PC-9 (cell line): Measurements from ENCODE around the gene RBM38. TPM values are rescaled to one million over a fixed set of nuclear protein-coding genes. Genes with fewer than 3 reads are reported as not detected.

Experiments used
- BruUV-seq: library from RNA; stranded (reverse); fragments of 400-500 nt; replicated peaks from 2 replicates; lab custom pipeline; 2021; lab: Mats Ljungman, UMichigan
- CTCF ChIA-PET: fragments of 300-600 bp; sonication (Branson Sonifier 250); formaldehyde crosslinking; loops from one replicate; lab custom pipeline; 2022; ENCODE audit warnings: antibody characterized with exemption; lab: Charles Lee
- POLR2A ChIA-PET: fragments of 300-600 bp; sonication (Branson Sonifier 250); formaldehyde crosslinking; loops from one replicate; lab custom pipeline; 2022; ENCODE audit warnings: antibody characterized with exemption; ENCODE audit not compliant: unreplicated experiment; lab: Charles Lee
- DNase-seq, 2 experiments: peaks; one replicate each; pipeline versions ENCODE4 v3.0.0 to v3.0.0-alpha.2; 2015 to 2022; ENCODE audit warnings: mixed read lengths in 1 of 2
- H2AFZ ChIP-seq: fragments of 200-600 bp; sonication (generic); 2 replicates; pipeline ENCODE4 v1.8.1; 2017; ENCODE audit warnings: antibody characterized with exemption
- H3F3A ChIP-seq: fragments of 200-600 bp; sonication (generic); 2 replicates; pipeline ENCODE4 v1.8.1; 2017; ENCODE audit warnings: antibody characterized with exemption, mild to moderate bottlenecking, low read depth; ENCODE audit not compliant: insufficient read depth
- H3K27ac ChIP-seq: fragments of 200-600 bp; sonication (generic); 2 replicates; pipeline ENCODE4 v1.6.1; 2016; ENCODE audit warnings: mixed run types
- H3K27me3 ChIP-seq: fragments of 200-600 bp; sonication (generic); 2 replicates; pipeline ENCODE4 v1.6.1; 2016; ENCODE audit warnings: low read depth, mixed run types; ENCODE audit not compliant: insufficient read depth
- H3K36me3 ChIP-seq: fragments of 200-600 bp; sonication (generic); 2 replicates; pipeline ENCODE4 v1.6.1; 2016; ENCODE audit warnings: low read depth, mixed run types
- H3K4me1 ChIP-seq: fragments of 200-600 bp; sonication (generic); replicated peaks from 2 replicates; pipeline ENCODE4 v1.6.1; 2016; ENCODE audit warnings: mixed run types; ENCODE audit not compliant: insufficient read depth
- H3K4me2 ChIP-seq: fragments of 200-600 bp; sonication (generic); 2 replicates; pipeline ENCODE4 v1.6.1; 2017; ENCODE audit warnings: mixed run types
- H3K4me3 ChIP-seq: fragments of 200-600 bp; sonication (generic); 2 replicates; pipeline ENCODE4 v1.6.1; 2016; ENCODE audit warnings: mixed run types
- H3K79me2 ChIP-seq: fragments of 200-600 bp; sonication (generic); 2 replicates; pipeline ENCODE4 v1.6.1; 2017; ENCODE audit warnings: low read depth, mixed run types
- H3K9me2 ChIP-seq: fragments of 200-600 bp; sonication (generic); 2 replicates; pipeline ENCODE4 v1.8.1; 2017; ENCODE audit warnings: mild to moderate bottlenecking; ENCODE audit not compliant: insufficient read depth
- H3K9me3 ChIP-seq: fragments of 200-600 bp; sonication (generic); 2 replicates; pipeline ENCODE4 v1.8.1; 2016; ENCODE audit warnings: low read depth; ENCODE audit not compliant: insufficient read depth
- H4K20me1 ChIP-seq: fragments of 200-600 bp; sonication (generic); 2 replicates; pipeline ENCODE4 v1.8.1; 2017; ENCODE audit not compliant: insufficient read depth
- EZH2 ChIP-seq: fragments of 200-600 bp; sonication (generic); IDR thresholded peaks from 2 replicates; pipeline ENCODE4 v1.8.0; 2017; ENCODE audit warnings: antibody characterized with exemption, low read depth
- intact Hi-C: fragments of 100-400 bp; cut with micrococcal nuclease; formaldehyde crosslinking; loops from one replicate; pipeline ENCODE4 v1.10.0; 2022; ENCODE audit not compliant: unreplicated experiment
- total RNA-seq: library from RNA; stranded (reverse); gene quantifications from 2 replicates; pipeline ENCODE4 v1.2.3, GENCODE V29; 2021
- TF ChIP-seq, protein P1 (sequence below): fragments of 200-600 bp; sonication (generic); conservative IDR thresholded peaks from 2 replicates; pipeline ENCODE4 v1.6.1; 2017; ENCODE audit warnings: mixed run types, antibody characterized with exemption, mild to moderate bottlenecking, moderate library complexity

Gene RBM38
- total RNA-seq, 1 experiment from 2014 or later: 25.6 TPM

- Histone ChIP-seq H4K20me1 (peaks cover 15% of the 10 kb centered on the region; the same call in 1 of the 2 replicates), H3K27ac (no peak overlapping the region), H3K4me2 (no peak overlapping the region), H3K36me3 (peaks cover 24% of the 10 kb centered on the region), H3K79me2 (no peaks in the 10 kb centered on the region), H3K9me3 (no peaks in the 10 kb centered on the region), H3K9me2 (no peaks in the 10 kb centered on the region), H3K4me3 (no peak overlapping the region), H3F3A (peaks cover 26% of the 10 kb centered on the region), H3K4me1 (no peaks in the 10 kb centered on the region), H3K27me3 (no peaks in the 10 kb centered on the region), H2AFZ (no peak overlapping the region)
- no TSS peak for BruUV-seq
- ChIA-PET POLR2A (no interaction called here), CTCF (no interaction called here)
- intact Hi-C loops: no loop called here
- no peak for DNase-seq
- TF ChIP-seq, protein P1, sequence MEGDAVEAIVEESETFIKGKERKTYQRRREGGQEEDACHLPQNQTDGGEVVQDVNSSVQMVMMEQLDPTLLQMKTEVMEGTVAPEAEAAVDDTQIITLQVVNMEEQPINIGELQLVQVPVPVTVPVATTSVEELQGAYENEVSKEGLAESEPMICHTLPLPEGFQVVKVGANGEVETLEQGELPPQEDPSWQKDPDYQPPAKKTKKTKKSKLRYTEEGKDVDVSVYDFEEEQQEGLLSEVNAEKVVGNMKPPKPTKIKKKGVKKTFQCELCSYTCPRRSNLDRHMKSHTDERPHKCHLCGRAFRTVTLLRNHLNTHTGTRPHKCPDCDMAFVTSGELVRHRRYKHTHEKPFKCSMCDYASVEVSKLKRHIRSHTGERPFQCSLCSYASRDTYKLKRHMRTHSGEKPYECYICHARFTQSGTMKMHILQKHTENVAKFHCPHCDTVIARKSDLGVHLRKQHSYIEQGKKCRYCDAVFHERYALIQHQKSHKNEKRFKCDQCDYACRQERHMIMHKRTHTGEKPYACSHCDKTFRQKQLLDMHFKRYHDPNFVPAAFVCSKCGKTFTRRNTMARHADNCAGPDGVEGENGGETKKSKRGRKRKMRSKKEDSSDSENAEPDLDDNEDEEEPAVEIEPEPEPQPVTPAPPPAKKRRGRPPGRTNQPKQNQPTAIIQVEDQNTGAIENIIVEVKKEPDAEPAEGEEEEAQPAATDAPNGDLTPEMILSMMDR: no peak
- no peak for TF ChIP-seq EZH2
Measured at GRCh38 chr20:57378646-57379262, 12.4 kb upstream of the RBM38 start.

DNA sequence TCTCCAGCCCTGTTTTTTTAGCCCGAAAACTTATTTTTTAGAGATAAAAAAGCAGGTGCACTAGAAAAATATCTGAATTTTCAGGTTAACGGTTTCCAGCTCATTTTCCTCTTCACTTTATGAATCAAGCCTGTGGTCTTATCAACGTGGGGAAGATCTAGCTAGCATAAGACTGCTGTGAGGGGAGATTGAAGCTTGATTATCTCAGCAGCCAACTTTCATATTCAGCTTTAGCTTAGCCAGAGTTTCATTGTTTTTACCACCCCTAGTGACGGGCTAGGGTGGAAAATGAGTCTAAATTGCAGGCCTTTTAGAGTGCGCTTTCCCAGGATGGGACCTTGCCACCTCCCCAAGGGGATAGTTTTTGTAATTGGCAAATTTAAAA is 11.9 kb upstream of the RBM38 start:
- H4K20me1 ChIP-seq: peaks cover 15% of the 10 kb centered on the region; the same call in 1 of the 2 replicates
- H2AFZ ChIP-seq: no peak overlapping the region
- DNase-seq: no peak
- no peaks in the 10 kb centered on the region for H3K4me1 ChIP-seq
- H3K79me2 ChIP-seq: no peaks in the 10 kb centered on the region
- no peak overlapping the region for H3K4me2 ChIP-seq
- POLR2A ChIA-PET: no interaction called here
- TF ChIP-seq EZH2: no peak
- TF ChIP-seq, protein P1: no peak
- H3F3A ChIP-seq: peaks cover 25% of the 10 kb centered on the region
- no peaks in the 10 kb centered on the region for H3K9me3 ChIP-seq
- intact Hi-C loops: no loop called here
- no peaks in the 10 kb centered on the region for H3K27me3 ChIP-seq
- no peak overlapping the region for H3K27ac ChIP-seq
- peaks cover 21% of the 10 kb centered on the region; the same call in 1 of the 2 replicates for H3K36me3 ChIP-seq
- CTCF ChIA-PET: interaction anchor here (0.7 kb wide), 1 partner anchor 98 kb away, joined by 3 read pairs; no protein-coding TSS in a partner anchor
- no peaks in the 10 kb centered on the region for H3K9me2 ChIP-seq
- H3K4me3 ChIP-seq: no peak overlapping the region
- no TSS peak for BruUV-seq

DNA sequence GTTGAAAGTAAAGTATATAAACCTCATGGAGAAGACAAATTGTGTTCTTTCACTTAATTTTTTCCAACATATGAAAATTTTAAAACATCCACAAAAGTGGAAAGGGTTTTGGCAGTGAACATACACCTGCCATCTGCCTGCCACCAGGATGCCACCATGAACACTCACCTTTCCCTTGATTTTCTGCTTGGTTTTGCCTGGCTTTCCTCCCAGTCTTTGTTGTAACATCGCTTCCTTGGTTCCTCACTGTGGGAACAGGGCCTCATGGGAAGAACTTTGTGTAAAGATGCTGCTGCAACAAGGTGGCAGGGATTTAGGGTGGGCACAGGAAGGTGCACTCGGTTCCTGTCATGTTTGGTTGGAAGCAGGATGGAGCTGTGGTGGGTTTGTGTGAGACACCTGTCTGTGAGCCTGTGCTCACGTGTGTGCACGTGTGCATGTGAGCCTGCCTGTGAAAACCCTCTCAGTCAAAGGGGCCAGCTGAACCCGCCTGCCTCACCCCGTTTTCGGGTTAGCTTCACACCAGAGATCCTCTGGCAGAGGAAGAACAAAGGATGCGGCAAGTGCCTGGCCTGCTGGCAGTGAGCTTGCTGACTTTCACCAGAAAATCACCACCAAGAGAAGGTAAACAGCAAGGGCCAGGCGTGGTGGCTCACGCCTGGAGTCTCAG is 11.0 kb upstream of the RBM38 start:
- TF ChIP-seq, protein P1: no peak
- no peak for TF ChIP-seq EZH2
- intact Hi-C loops: loop anchor here (5.0 kb wide), 2 partner anchors 212 to 827 kb away; no protein-coding TSS in a partner anchor
- no TSS peak for BruUV-seq

More for the DNA sequence above, 11.0 kb upstream of the RBM38 start:
- no peaks in the 10 kb centered on the region for H3K9me2 ChIP-seq
- no peak overlapping the region for H2AFZ ChIP-seq
- H3K9me3 ChIP-seq: no peaks in the 10 kb centered on the region
- no peaks in the 10 kb centered on the region for H3K4me1 ChIP-seq
- peaks cover 15% of the 10 kb centered on the region; the same call in 1 of the 2 replicates for H4K20me1 ChIP-seq
- no peak overlapping the region for H3K4me3 ChIP-seq
- H3K79me2 ChIP-seq: no peaks in the 10 kb centered on the region
- H3K27me3 ChIP-seq: no peaks in the 10 kb centered on the region
- no peak overlapping the region for H3K4me2 ChIP-seq
- no peak overlapping the region for H3K27ac ChIP-seq
- H3F3A ChIP-seq: peaks cover 25% of the 10 kb centered on the region
- ChIA-PET CTCF (interaction anchor here (0.7 kb wide), 1 partner anchor 97 kb away, joined by 3 read pairs; no protein-coding TSS in a partner anchor), POLR2A (no interaction called here)
- peaks cover 15% of the 10 kb centered on the region; the same call in 1 of the 2 replicates for H3K36me3 ChIP-seq
- DNase-seq: no peak
